GM12801 (cell line): ENCODE results near the gene PITPNC1.

Experiments used
- CTCF ChIP-seq: IDR thresholded peaks from one replicate; pipeline ENCODE4 v1.5.1; 2011; ENCODE audit warnings: control low read depth; ENCODE audit not compliant: insufficient read length; ENCODE audit errors: extremely low read depth

Gene PITPNC1

GRCh38 chr17:67458203-67458602 is 81.1 kb downstream of the PITPNC1 start:
- TF ChIP-seq CTCF = no peak

GRCh38 chr17:67459985-67460384 is 82.9 kb downstream of the PITPNC1 start:
- no peak for TF ChIP-seq CTCF

GRCh38 chr17:67461228-67461780 is 84.2 kb downstream of the PITPNC1 start:
- no peak for TF ChIP-seq CTCF

GRCh38 chr17:67461876-67462275 is 84.8 kb downstream of the PITPNC1 start:
- TF ChIP-seq CTCF = no peak

GRCh38 chr17:67466251-67466796 is 89.2 kb downstream of the PITPNC1 start:
- TF ChIP-seq CTCF = no peak

- TF ChIP-seq CTCF = no peak
Measured at GRCh38 chr17:67467500-67468455, 90.7 kb downstream of the PITPNC1 start.

- no peak for TF ChIP-seq CTCF
Measured at GRCh38 chr17:67469208-67469980, 92.3 kb downstream of the PITPNC1 start.
